ENCODE results near the gene MT2A. TPM values are rescaled to one million over a fixed set of nuclear protein-coding genes. Genes with fewer than 3 reads are reported as not detected.

Gene MT2A
- total and polyA plus RNA-seq, 2 of the 13 experiments (the other 11 are each of a cell fraction or from before 2014, with no cell fraction given), result 135 to 371 TPM

DNA sequence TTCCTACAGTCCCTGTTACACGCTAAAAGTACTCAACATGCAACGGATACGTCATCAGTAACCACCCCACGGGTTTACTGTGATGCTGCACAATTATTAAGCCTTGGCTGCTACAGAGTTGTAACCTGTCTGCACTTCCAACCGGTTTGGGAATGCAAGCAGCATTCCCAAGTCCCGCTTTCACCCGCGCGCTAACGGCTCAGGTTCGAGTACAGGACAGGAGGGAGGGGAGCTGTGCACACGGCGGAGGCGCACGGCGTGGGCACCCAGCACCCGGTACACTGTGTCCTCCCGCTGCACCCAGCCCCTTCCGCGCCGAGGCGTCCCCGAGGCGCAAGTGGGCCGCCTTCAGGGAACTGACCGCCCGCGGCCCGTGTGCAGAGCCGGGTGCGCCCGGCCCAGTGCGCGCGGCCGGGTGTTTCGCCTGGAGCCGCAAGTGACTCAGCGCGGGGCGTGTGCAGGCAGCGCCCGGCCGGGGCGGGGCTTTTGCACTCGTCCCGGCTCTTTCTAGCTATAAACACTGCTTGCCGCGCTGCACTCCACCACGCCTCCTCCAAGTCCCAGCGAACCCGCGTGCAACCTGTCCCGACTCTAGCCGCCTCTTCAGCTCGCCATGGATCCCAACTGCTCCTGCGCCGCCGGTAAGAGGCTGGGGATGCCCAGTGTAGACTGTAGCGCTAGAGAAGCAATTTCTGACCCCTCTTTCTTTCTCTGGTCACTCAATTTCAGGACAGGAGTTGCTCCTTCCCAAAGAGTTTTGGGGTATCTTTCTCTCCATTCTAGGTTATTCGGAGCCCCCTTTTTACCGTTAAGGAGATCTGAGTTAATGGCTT is at the start of gene MT2A (continued):
- TF ChIP-seq SRSF1 (optimal IDR thresholded peaks at IDR 0.05; ENCODE audit: low read depth, low read length) (peak; percentile 88), ZNF577 (CRISPR knock-in tag; IDR thresholded peaks at IDR 0.05; ENCODE audit: borderline replicate concordance, low read depth) (no peak), NR2F6 (IDR thresholded peaks at IDR 0.05) (no peak), NR2F6 (CRISPR knock-in tag; IDR thresholded peaks at IDR 0.05) (no peak), MBNL3 (CRISPR knock-in tag; conservative IDR thresholded peaks at IDR 0.05) (no peak), ONECUT2 (CRISPR knock-in tag; IDR thresholded peaks at IDR 0.05) (no peak), KMT2B (CRISPR knock-in tag; IDR thresholded peaks at IDR 0.05) (peak; percentile 26; the same call in 1 of the 2 replicates), SIX4 (CRISPR knock-in tag; IDR thresholded peaks at IDR 0.05) (no peak), ZNF20 (CRISPR knock-in tag; IDR thresholded peaks at IDR 0.05) (peak; percentile 56; the same call in 1 of the 2 replicates), RXRA (CRISPR knock-in tag; IDR thresholded peaks at IDR 0.05) (no peak; the same call in 1 of the 2 replicates), SP1 (IDR thresholded peaks at IDR 0.05) (no peak), SP1 (CRISPR knock-in tag; IDR thresholded peaks at IDR 0.05) (peak; percentile 67; the same call in 1 of the 2 replicates), SNAI1 (CRISPR knock-in tag; IDR thresholded peaks at IDR 0.05; ENCODE audit: borderline replicate concordance) (no peak), GFI1 (CRISPR knock-in tag; IDR thresholded peaks at IDR 0.05; ENCODE audit: borderline replicate concordance) (peak; percentile 81; the same call in 1 of the 2 replicates), RBAK (CRISPR knock-in tag; IDR thresholded peaks at IDR 0.05) (no peak), ZNF768 (CRISPR knock-in tag; IDR thresholded peaks at IDR 0.05) (peak; percentile 90)
- TF ChIP-seq, protein P1, sequence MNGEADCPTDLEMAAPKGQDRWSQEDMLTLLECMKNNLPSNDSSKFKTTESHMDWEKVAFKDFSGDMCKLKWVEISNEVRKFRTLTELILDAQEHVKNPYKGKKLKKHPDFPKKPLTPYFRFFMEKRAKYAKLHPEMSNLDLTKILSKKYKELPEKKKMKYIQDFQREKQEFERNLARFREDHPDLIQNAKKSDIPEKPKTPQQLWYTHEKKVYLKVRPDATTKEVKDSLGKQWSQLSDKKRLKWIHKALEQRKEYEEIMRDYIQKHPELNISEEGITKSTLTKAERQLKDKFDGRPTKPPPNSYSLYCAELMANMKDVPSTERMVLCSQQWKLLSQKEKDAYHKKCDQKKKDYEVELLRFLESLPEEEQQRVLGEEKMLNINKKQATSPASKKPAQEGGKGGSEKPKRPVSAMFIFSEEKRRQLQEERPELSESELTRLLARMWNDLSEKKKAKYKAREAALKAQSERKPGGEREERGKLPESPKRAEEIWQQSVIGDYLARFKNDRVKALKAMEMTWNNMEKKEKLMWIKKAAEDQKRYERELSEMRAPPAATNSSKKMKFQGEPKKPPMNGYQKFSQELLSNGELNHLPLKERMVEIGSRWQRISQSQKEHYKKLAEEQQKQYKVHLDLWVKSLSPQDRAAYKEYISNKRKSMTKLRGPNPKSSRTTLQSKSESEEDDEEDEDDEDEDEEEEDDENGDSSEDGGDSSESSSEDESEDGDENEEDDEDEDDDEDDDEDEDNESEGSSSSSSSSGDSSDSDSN (CRISPR knock-in tag; IDR thresholded peaks at IDR 0.05), result peak; percentile 84; the same call in 1 of the 2 replicates
- TF ChIP-seq, protein P2, sequence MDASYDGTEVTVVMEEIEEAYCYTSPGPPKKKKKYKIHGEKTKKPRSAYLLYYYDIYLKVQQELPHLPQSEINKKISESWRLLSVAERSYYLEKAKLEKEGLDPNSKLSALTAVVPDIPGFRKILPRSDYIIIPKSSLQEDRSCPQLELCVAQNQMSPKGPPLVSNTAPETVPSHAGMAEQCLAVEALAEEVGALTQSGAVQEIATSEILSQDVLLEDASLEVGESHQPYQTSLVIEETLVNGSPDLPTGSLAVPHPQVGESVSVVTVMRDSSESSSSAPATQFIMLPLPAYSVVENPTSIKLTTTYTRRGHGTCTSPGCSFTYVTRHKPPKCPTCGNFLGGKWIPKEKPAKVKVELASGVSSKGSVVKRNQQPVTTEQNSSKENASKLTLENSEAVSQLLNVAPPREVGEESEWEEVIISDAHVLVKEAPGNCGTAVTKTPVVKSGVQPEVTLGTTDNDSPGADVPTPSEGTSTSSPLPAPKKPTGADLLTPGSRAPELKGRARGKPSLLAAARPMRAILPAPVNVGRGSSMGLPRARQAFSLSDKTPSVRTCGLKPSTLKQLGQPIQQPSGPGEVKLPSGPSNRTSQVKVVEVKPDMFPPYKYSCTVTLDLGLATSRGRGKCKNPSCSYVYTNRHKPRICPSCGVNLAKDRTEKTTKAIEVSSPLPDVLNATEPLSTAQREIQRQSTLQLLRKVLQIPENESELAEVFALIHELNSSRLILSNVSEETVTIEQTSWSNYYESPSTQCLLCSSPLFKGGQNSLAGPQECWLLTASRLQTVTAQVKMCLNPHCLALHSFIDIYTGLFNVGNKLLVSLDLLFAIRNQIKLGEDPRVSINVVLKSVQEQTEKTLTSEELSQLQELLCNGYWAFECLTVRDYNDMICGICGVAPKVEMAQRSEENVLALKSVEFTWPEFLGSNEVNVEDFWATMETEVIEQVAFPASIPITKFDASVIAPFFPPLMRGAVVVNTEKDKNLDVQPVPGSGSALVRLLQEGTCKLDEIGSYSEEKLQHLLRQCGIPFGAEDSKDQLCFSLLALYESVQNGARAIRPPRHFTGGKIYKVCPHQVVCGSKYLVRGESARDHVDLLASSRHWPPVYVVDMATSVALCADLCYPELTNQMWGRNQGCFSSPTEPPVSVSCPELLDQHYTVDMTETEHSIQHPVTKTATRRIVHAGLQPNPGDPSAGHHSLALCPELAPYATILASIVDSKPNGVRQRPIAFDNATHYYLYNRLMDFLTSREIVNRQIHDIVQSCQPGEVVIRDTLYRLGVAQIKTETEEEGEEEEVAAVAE (CRISPR knock-in tag; IDR thresholded peaks at IDR 0.05; ENCODE audit: borderline replicate concordance), result no peak; the same call in 1 of the 2 replicates
- TF ChIP-seq, protein P3, sequence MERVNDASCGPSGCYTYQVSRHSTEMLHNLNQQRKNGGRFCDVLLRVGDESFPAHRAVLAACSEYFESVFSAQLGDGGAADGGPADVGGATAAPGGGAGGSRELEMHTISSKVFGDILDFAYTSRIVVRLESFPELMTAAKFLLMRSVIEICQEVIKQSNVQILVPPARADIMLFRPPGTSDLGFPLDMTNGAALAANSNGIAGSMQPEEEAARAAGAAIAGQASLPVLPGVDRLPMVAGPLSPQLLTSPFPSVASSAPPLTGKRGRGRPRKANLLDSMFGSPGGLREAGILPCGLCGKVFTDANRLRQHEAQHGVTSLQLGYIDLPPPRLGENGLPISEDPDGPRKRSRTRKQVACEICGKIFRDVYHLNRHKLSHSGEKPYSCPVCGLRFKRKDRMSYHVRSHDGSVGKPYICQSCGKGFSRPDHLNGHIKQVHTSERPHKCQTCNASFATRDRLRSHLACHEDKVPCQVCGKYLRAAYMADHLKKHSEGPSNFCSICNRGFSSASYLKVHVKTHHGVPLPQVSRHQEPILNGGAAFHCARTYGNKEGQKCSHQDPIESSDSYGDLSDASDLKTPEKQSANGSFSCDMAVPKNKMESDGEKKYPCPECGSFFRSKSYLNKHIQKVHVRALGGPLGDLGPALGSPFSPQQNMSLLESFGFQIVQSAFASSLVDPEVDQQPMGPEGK (CRISPR knock-in tag; IDR thresholded peaks at IDR 0.05), result peak; percentile 39; the same call in 1 of the 2 replicates
